IPS-NIHi11 (cell line): Measurements from ENCODE around the gene GPR146.
A peak's percentile ranks its signal among the peaks of the same experiment; 100 is the strongest.

ENCODE experiments used
- DNase-seq: peaks from one replicate; pipeline ENCODE4 v3.0.0; 2012; ENCODE audit warnings: mixed read lengths, low spot score

Gene GPR146

DNA sequence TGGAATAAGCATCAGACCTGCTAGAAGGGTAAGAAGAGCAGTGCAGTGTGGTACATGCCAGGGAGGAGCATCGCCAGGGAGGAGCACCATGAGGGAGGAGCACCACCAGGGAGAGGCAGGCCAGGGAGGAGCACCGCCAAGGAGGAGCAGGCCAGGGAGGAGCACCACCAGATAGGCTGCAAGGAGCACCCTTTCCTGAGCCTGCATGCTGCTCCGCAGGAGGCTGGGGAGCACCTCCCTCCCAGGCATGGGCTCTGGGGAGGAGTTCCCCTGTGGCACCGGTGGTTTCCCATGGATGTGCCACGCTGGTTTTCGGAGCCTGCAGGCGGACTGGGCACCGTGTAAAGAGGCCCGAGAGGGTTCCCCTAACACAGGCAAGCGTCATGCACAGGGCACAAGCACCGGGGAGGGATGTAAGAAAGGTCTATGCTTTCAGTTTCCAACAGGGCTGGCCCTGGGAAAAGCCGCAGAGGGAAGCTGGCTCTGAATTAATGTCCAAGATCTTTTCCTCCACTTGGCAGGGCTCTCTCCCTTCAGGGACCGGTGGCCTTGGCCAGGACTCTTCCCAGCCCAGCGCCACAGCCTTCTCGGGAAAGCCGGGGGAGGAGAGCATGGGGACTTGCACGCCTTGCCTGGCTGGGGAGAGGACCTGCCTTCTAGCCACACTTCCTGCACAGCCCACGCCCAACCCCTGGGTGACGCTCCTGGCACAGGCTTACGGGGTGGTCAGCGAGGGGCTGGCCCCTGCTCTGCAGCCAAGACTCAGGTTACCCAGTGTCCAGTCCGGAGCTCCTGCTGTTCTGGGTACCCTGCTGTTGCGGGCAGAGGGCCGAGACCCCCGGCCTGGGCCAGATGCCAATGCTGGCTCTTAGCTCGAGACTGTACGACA, 32.1 kb downstream of the GPR146 start:
- no peak for DNase-seq

DNA sequence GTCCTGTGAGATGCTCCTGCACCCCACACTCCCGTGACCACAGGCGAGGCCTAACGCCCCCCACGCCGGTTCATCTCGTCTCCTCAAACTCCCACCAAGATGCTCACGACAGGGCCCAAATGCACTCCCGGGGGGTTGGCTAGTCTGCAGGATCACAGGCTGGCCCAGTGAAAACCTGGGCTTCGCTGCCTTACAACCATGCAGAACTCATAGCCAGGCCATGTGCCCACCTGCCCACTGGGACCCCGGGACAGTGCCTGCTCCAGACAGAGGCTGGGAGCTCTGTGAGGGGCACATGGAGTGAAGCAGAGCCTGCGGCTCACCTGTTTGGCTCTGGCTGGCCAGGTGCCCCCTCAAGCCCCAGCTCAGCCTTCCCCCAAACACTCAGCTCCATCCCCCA, 34.2 kb downstream of the GPR146 start:
- DNase-seq, result no peak

DNA sequence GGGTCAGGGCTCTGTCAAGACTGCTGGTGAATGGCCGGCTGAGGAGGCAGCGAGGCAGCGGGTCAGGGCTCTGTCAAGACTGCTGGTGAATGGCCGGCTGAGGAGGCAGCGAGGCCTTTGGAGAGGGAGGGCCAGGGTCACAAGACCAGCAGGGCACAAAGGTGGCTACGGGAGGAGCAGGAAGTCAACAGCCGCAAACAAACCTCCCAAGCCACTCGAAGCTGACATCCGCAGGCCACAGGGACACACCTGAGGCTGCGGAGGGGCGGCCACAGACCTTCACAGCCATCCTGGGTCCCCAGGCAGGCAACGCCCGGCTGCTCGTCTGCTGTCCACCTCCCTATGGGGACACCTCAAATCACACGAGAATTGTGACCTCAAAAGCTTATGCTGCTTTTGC, 34.6 kb downstream of the GPR146 start:
- no peak for DNase-seq

DNA sequence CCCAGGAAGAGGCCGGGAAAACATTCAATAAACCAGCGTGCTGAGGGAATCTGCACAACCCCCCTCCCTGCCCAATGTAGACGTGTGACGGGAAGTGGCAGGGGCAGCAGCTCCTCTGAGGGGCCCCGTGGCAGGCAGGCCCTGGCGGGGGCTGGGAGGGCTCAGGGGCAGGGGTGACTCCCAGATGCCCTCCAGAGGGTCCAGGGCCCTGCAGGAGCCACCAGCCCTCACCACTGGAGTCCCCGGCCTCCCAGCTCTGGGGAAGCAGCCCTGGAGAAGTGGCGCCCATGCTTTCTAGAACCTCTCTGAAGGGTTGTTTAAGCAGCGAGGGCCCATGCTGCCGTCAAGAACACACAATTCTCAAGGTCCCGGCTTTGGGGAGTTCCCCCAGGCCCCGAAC, 35.2 kb downstream of the GPR146 start:
- no peak for DNase-seq

DNA sequence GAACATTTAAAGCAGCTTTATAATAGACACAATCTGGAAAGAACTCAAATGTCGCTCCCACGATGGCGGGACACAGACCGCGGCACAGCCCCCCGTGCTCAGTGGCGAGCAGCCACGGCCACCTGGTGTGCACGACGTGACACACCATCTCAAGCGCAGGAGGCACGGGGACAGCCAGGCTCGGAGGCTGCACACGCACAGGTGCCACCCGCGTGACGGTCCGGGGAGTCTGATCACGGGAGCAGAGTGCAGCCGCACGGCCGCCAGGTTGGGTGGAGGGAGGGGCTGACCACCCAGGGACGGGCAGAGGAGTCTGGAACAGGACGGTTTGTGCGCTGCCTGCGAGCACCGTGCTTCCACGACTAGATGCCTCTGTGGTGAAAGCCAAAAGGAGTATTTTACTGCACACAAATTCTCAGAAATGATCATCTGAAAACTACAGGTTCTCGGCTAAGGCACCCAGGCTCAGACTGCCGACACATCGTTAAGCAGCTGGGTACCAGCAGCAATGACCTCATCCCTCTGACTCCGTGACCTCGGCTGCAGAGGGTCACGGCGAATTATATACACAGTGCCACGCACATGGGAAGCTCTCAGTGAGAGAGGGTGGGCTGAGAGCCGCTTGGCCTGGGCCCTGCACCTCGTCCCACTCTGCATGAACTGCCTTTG, 36.0 kb downstream of the GPR146 start:
- no peak for DNase-seq

DNA sequence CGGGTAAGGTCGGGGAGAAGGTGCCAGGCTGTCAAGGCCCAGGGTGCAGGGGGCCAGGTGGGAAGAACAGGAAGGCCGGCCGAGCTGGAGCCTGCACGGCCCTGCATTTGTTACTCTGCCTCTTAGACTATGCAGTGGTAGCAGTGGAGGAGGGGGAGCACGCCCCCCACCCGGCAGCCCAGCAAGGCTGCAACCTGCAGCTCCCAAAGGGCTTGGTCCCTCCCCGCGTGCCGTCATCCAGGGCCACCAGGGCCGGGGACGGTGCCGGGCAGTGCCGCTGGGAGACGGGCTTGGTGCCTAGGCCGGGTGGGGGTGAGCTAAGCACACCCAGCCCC, 36.5 kb downstream of the GPR146 start:
- DNase-seq, result no peak

DNA sequence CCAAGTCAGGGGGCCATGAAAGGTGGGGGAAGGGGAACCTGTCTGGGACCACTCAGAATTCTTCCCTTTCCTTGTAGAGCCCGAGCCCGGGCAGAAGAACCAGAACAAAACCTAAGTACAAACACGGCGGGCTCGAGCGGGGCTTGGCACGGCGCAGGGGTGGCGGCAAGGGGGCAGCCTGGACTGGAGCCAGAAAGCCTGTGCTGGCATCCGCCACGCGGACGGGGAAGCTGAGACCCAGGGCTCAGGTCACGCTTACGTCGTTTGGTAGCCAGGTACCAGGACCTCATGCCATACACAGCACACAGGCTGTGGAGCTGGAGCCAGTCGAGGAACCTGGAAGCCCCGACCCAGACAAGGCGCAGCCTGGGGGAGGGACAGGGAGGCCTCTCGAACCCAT, 37.0 kb downstream of the GPR146 start:
- DNase-seq, result no peak

DNA sequence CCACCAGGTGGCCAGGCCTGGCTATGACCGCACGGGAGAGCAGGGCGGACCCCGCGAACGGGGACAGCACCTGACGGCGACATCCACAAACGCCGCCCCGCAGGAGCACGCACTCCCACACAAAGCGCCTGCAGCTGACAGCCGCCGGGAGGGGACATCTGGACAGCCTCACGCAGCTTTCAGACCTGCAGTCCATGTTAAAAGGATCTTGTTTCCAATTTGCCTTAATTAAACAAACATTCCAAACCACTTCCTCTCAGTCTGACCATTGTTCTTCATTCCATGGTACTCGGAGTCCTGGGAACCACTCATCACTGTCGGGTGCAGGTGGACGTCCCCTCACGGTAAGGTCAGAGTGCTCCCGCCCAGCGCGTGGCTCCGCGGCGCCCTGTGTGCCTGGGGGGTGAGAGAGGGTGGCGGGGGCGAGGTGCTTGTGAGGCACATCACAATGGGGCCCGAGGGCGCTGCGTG, 37.6 kb downstream of the GPR146 start:
- no peak for DNase-seq

DNA sequence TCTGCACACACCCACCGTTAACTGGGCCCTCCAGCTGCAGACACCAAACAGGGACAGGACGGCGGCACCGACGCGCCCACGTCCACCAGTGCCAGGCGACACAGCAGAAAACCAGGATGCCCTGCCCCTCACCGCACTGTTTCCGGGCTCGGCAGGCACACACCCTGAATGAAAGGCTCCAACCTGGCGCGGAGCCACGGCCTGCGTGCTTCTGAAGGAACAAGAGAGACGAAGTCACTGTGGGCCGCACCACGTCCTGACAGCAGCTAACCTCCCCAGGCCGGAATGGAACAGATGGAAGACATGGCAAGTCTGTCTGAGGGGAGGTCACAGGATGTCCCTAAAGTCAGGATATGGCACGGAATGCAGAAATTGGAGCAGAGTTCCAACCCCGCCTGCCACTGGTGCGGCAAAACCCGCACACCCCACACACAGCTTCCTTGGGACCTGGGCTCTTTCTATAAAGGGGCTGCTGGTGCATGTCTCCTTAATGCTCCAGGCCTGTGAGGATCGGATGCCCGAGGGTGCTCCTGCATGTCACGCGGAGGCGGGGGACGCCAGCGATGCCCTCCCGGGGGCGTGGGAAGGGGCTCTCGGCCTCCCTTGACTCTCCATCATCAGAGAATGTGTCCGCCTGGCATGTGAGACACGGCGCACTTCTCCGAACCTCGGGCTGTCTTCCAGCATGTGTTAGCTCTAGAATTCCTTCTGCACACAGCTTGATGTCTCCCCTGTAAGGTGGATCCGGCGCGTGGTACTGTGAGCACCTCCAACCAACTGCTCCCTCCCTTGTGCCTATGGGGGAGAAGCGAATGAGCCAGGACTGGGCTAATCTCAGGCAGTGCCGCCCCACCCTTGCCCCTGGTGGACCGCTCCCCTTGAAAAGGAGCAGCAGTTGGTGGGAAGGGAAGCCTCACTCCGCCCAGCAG, 39.6 kb downstream of the GPR146 start:
- no peak for DNase-seq

DNA sequence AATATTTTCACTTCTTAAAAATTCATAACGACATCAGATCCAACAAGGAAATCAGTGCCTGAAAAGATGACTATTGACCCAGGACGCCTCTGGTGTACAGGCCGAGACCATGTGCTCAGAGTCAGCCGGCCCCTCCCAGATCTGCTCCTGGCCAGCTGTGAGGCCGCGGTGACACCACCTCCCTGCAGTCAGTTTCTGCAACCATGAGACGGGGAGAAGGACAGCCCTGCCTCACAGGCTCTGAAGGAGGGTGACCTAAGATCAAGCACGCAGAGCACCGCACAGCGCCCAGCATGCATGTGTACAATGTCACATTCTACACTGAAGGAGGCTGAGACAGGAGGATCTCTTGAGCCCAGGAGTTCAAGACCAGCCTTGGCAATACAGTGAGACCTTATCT, 40.9 kb downstream of the GPR146 start:
- DNase-seq, result no peak

DNA sequence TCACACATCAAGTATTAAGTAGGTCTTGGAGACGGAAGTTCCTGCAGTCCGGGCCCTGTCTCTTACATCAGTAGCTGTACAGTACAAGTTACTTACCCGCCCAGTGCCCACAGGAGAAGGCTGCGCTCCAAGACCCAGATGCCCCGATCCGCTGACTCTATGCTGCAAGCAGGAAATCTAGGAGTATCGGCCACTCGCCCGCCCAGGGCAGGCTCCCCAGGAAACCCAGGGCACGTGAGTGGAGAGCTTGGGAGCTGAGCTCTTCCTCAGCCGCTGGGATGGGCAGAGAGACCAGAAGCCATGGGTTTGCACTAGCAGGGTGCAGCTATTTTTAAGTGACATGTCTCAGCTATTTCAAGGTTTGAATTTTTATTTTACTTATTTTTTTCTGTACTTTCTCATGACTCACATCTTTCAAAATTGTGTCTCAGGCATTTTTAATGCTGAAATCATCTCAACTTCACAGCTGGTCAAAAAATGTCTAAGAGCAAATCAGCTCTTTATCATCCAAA, 41.6 kb downstream of the GPR146 start:
- no peak for DNase-seq

DNA sequence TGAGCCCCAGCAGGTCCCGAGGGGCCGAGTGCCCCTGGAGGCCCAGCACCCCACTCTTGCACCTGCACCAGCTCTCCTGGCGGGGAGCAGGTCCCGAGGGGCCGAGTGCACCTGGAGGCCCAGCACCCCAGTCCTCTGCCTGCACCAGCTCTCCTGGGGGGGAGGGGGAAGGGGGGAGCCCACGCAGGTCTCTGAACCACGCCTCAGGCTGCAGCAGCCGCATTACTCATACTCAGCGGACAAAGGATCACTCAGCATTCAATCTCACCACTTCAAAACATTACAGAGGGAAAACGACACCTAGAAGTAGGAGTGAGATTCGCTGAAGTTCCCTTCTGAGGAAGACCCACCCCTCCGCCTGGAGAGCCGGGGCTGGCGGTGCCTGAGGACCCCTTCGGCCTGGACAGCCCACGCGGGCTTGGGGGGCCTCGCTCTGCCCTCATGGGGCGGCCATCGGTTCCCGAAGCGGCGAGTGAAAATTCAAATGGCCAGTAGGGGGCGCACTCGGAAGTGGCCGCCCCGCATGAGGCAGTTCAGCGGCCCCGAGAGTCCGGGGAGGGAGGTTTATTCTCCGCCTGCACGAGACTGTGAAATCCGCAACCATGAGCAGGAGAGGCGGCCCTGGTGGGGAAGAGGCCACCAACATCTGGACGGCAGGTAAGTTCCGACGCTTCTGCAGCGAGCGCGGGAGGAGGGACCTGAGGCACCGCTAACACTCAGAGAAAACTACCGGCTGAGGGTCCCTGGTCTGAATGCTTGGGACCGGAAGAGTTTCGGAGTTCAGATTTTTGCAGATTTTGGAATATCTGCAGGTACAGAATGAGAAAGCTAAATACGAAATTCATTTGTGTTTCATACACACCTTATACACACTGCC, 42.5 kb downstream of the GPR146 start:
- DNase-seq, result peak; percentile 93

DNA sequence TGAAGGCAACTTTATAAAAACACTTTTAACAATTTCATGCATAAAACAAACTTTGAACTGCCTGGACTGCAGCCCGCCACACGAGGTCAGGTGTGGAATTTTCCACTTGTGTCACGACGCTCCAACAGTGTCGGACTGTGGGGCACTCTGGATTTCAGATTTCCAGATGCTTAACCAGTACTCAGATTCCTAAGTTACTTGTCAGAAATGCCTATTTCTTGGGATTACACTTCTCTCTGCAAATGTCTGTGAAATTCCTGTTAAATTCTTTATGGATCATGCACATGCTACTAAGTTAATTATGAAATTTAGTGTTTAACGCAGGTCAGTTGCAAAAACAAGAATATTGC, 43.1 kb downstream of the GPR146 start:
- DNase-seq, result no peak

DNA sequence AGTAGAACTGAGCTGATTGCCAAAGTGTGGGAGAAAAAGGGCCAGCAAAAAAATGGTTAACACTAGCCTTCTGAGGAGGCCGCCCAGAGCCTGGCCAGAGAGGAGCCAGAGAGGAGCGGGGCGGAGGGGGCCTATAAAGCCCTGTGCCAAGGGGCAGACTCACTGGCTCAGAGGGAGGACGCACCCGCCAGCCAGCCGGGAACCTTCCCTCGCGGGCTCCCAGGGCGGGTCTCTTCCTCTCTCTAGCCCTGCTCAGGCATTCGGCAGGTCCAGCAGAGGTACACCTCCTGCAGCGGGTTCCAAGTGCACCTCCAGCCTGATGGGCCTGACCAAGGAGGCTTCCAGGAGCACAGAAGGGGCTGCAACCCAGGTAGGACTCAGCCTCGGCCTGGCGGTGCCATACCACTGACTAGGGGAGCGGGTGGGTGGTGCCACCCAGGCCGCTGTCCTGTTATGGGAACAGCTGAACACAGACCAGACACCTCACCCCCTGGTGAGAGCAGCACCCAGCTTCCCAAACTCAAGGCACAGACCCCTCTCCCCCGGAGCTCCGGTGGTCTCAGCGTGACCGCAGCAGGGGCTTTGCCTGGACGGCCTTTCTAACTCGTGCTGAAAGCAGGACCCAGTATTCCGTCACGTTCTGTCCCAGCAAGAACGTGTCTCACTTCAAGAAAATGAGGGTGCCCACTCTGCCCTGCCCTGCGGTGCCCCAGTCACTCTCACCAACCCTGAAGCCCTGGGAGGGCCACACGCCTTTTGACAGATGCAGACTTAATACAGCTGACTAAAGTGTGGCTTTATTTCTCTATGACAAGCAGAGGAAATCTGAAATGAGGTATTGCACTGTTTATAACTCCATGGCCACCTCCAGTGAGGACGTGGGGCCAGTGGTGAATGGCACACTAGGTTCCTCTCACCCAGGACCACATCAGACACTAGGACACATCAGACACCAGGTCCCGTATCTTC, 43.9 kb downstream of the GPR146 start, which contains the start of gene GPER1:
Gene GPER1, plus strand, starts transcription at position 162 of the 969 bp plus-strand sequence. CDS start 3,616 bp downstream, outside the sequence.
- peak; percentile 88 for DNase-seq

DNA sequence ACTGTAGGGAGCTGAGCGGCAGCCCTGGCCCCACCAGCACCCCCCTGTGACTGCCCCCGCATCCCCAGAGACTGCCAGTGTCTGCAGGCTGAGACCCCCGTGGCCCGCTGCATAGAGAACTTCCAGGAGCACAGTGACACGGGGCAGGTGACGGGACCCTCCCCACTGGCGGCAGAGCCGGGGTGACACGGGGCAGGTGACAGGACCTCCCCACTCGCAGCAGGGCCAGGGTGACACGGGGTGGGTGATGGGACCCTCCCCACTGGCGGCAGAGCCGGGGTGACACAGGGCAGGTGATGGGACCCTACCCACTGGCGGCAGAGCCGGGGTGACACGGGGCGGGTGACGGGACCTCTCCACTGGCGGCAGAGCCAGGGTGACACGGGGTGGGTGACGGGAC, 45.9 kb downstream of the GPR146 start:
- DNase-seq, result no peak

DNA sequence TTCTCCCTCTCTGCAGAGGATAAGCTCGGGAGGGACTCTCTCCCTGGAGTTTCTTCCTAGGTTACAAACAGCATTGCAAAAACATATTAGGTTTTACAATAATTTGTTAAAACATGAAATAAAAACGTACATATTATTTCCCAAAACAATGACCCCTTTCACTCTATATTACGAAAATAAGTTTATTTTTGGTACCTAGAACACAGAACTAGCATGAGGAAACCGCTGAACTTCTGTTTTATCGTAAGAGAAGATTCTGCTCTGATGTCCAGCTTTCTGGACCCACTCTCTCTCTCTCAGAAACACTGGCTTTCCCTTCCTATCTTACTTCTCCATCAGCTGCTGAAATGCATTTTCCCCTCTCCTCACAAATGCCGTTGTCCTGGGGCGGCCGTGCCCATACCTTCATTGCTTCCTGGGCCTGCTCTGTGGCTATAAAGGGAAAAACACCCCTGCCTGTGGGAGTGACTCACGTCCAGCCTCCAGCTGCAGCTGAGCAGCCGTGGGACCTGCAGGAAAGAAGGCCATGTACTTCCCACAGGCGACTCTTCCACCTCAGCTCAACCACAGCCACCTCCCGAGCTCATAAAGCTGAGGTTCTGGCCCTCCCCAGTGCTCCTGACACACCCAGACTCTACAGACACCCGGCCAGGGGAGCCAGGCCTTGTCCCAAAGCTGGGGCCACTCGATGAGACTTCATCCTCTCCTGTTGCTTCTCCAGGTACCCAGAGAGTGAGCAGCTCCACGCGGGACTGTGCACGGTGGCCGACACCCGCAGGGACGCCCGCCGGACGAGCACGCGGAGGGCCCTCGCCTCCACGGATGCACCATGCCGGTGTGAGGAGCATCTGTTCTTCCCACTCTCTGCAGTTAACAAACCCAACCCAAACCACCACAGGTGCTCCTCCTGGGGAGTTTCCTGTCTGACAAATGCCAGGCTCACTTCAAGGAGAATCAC, 46.6 kb downstream of the GPR146 start:
- no peak for DNase-seq

DNA sequence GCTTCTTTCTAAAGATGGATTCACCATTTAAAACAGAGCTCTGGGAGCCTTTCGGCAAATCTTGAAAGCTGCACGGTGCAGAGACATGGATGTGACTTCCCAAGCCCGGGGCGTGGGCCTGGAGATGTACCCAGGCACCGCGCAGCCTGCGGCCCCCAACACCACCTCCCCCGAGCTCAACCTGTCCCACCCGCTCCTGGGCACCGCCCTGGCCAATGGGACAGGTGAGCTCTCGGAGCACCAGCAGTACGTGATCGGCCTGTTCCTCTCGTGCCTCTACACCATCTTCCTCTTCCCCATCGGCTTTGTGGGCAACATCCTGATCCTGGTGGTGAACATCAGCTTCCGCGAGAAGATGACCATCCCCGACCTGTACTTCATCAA, 47.3 kb downstream of the GPR146 start:
- DNase-seq, result no peak

DNA sequence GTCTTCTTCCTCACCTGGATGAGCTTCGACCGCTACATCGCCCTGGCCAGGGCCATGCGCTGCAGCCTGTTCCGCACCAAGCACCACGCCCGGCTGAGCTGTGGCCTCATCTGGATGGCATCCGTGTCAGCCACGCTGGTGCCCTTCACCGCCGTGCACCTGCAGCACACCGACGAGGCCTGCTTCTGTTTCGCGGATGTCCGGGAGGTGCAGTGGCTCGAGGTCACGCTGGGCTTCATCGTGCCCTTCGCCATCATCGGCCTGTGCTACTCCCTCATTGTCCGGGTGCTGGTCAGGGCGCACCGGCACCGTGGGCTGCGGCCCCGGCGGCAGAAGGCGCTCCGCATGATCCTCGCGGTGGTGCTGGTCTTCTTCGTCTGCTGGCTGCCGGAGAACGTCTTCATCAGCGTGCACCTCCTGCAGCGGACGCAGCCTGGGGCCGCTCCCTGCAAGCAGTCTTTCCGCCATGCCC, 47.9 kb downstream of the GPR146 start:
- DNase-seq, result no peak
